HEK293 (cell line): ENCODE data around the gene TPSAB1.

Experiments used
- CTCF ChIA-PET: fragments of 350-600 bp; formaldehyde crosslinking; extraction: SDS; loops from one replicate; lab custom pipeline; 2021; ENCODE audit warnings: antibody characterized with exemption; lab: Yijun Ruan, JAX
- POLR2A ChIA-PET: fragments of 300-600 bp; formaldehyde crosslinking; extraction: SDS; loops from one replicate; lab custom pipeline; 2020; ENCODE audit warnings: antibody characterized with exemption, inconsistent platforms; lab: Yijun Ruan, JAX
- H3K27ac ChIP-seq: fragments of 200-500 bp; sonication (Bioruptor generic); 2 replicates; pipeline ENCODE4 v1.5.1; 2014; ENCODE audit warnings: low read depth, low read length, control low read depth, inconsistent platforms; ENCODE audit errors: extremely low read depth
- H3K36me3 ChIP-seq, 2 experiments: fragments of 200-500 bp in 1 of 2; sonication (Bioruptor generic) in 1 of 2; 1 replicate in 1 of 2; 2 replicates in 1 of 2; pipeline ENCODE4 v1.5.1; 2014 to 2017; ENCODE audit warnings: inconsistent platforms in 2 of 2, low read length in 2 of 2; ENCODE audit not compliant: control insufficient read depth in 2 of 2, insufficient read depth in 1 of 2
- H3K4me1 ChIP-seq: fragments of 200-500 bp; sonication (Bioruptor generic); 2 replicates; pipeline ENCODE4 v1.5.1; 2014; ENCODE audit warnings: mild to moderate bottlenecking, low read length, inconsistent platforms; ENCODE audit not compliant: control insufficient read depth, insufficient read depth
- H3K4me3 ChIP-seq: 2 replicates; pipeline ENCODE4 v1.5.1; 2011; ENCODE audit warnings: low read depth, mild to moderate bottlenecking, control low read depth, low read length, moderate library complexity
- H3K9me3 ChIP-seq: fragments of 200-500 bp; sonication (Bioruptor generic); 2 replicates; pipeline ENCODE4 v1.5.1; 2014; ENCODE audit warnings: low read depth, low read length, inconsistent platforms; ENCODE audit not compliant: control insufficient read depth, insufficient read depth
- EGR2 ChIP-seq: fragments of 450-650 bp; formaldehyde crosslinking; IDR thresholded peaks from 2 replicates; pipeline ENCODE4 v1.5.1; 2016; ENCODE audit warnings: low read depth, missing biosample characterization, missing genetic modification characterization
- GFI1B ChIP-seq: fragments of 450-650 bp; formaldehyde crosslinking; IDR thresholded peaks from 2 replicates; pipeline ENCODE4 v1.5.1; 2016; ENCODE audit warnings: missing biosample characterization, missing genetic modification characterization
- KLF9 ChIP-seq: fragments of 450-650 bp; formaldehyde crosslinking; IDR thresholded peaks from 2 replicates; pipeline ENCODE4 v1.5.1; 2016; ENCODE audit warnings: missing biosample characterization, missing genetic modification characterization, low read depth
- SP2 ChIP-seq: fragments of 450-650 bp; formaldehyde crosslinking; IDR thresholded peaks from 2 replicates; pipeline ENCODE4 v1.5.1; 2016; ENCODE audit warnings: missing biosample characterization, missing genetic modification characterization
- SP7 ChIP-seq: fragments of 450-650 bp; formaldehyde crosslinking; IDR thresholded peaks from 2 replicates; pipeline ENCODE4 v1.5.1; 2016; ENCODE audit warnings: missing biosample characterization, missing genetic modification characterization
- WT1 ChIP-seq: fragments of 450-650 bp; formaldehyde crosslinking; IDR thresholded peaks from 2 replicates; pipeline ENCODE4 v1.5.1; 2016; ENCODE audit warnings: missing biosample characterization, missing genetic modification characterization
- ZBTB7A ChIP-seq: fragments of 450-650 bp; formaldehyde crosslinking; IDR thresholded peaks from 2 replicates; pipeline ENCODE4 v1.5.1; 2016; ENCODE audit warnings: low read depth, missing biosample characterization, missing genetic modification characterization
- ZFP3 ChIP-seq: fragments of 450-650 bp; formaldehyde crosslinking; IDR thresholded peaks from 2 replicates; pipeline ENCODE4 v1.5.1; 2016; ENCODE audit warnings: low read depth, missing biosample characterization, missing genetic modification characterization
- ZIC2 ChIP-seq: fragments of 450-650 bp; formaldehyde crosslinking; IDR thresholded peaks from 2 replicates; pipeline ENCODE4 v1.5.1; 2016; ENCODE audit warnings: missing biosample characterization, missing genetic modification characterization
- ZNF155 ChIP-seq: fragments of 450-650 bp; formaldehyde crosslinking; IDR thresholded peaks from 2 replicates; pipeline ENCODE4 v1.5.1; 2016; ENCODE audit warnings: missing biosample characterization, missing genetic modification characterization
- ZNF169 ChIP-seq: fragments of 450-650 bp; formaldehyde crosslinking; IDR thresholded peaks from 2 replicates; pipeline ENCODE4 v1.5.1; 2016; ENCODE audit warnings: missing biosample characterization, missing genetic modification characterization
- ZNF2 ChIP-seq: fragments of 450-650 bp; formaldehyde crosslinking; IDR thresholded peaks from 2 replicates; pipeline ENCODE4 v1.5.1; 2016; ENCODE audit warnings: missing biosample characterization, missing genetic modification characterization
- ZNF214 ChIP-seq: fragments of 450-650 bp; formaldehyde crosslinking; IDR thresholded peaks from 2 replicates; pipeline ENCODE4 v1.5.1; 2017; ENCODE audit warnings: missing biosample characterization, mild to moderate bottlenecking, missing genetic modification characterization, borderline replicate concordance
- ZNF544 ChIP-seq: fragments of 450-650 bp; formaldehyde crosslinking; IDR thresholded peaks from 2 replicates; pipeline ENCODE4 v1.5.0; 2017; ENCODE audit warnings: missing biosample characterization, missing genetic modification characterization
- ZNF560 ChIP-seq: fragments of 450-650 bp; formaldehyde crosslinking; IDR thresholded peaks from 2 replicates; pipeline ENCODE4 v1.5.1; 2017; ENCODE audit warnings: missing biosample characterization, missing genetic modification characterization, borderline replicate concordance
- ZNF561 ChIP-seq: fragments of 450-650 bp; IDR thresholded peaks from 2 replicates; pipeline ENCODE4 v1.5.1; 2018; ENCODE audit warnings: missing biosample characterization, missing genetic modification characterization, borderline replicate concordance
- ZNF610 ChIP-seq: fragments of 450-650 bp; formaldehyde crosslinking; IDR thresholded peaks from 2 replicates; pipeline ENCODE4 v1.5.1; 2016; ENCODE audit warnings: missing biosample characterization, missing genetic modification characterization, borderline replicate concordance
- ZNF624 ChIP-seq: fragments of 450-650 bp; formaldehyde crosslinking; IDR thresholded peaks from 2 replicates; pipeline ENCODE4 v1.5.1; 2017; ENCODE audit warnings: missing biosample characterization, missing genetic modification characterization
- ZNF791 ChIP-seq: fragments of 450-650 bp; formaldehyde crosslinking; IDR thresholded peaks from 2 replicates; pipeline ENCODE4 v1.5.1; 2016; ENCODE audit warnings: missing biosample characterization, missing genetic modification characterization
- ZSCAN30 ChIP-seq: fragments of 450-650 bp; IDR thresholded peaks from 2 replicates; pipeline ENCODE4 v1.5.1; 2018; ENCODE audit warnings: missing biosample characterization, mild to moderate bottlenecking, missing genetic modification characterization, moderate library complexity
- TF ChIP-seq, protein P1 (sequence below): fragments of 450-650 bp; formaldehyde crosslinking; IDR thresholded peaks from 2 replicates; pipeline ENCODE4 v1.5.1; 2016; ENCODE audit warnings: missing biosample characterization, missing genetic modification characterization, borderline replicate concordance
- TF ChIP-seq, protein P2 (sequence below): fragments of 450-650 bp; formaldehyde crosslinking; IDR thresholded peaks from 2 replicates; pipeline ENCODE4 v1.5.1; 2016; ENCODE audit warnings: missing biosample characterization, missing genetic modification characterization
- TF ChIP-seq, protein P3 (sequence below): fragments of 450-650 bp; formaldehyde crosslinking; optimal IDR thresholded peaks from 2 replicates; pipeline ENCODE3; 2016; ENCODE audit warnings: missing biosample characterization, mild to moderate bottlenecking, missing genetic modification characterization
- TF ChIP-seq, protein P4 (sequence below): fragments of 450-650 bp; formaldehyde crosslinking; IDR thresholded peaks from 2 replicates; pipeline ENCODE4 v1.5.1; 2016; ENCODE audit warnings: missing biosample characterization, missing genetic modification characterization
- TF ChIP-seq, protein P5 (sequence below): fragments of 450-650 bp; formaldehyde crosslinking; IDR thresholded peaks from 2 replicates; pipeline ENCODE4 v1.5.1; 2016; ENCODE audit warnings: missing biosample characterization, missing genetic modification characterization

Gene TPSAB1

DNA sequence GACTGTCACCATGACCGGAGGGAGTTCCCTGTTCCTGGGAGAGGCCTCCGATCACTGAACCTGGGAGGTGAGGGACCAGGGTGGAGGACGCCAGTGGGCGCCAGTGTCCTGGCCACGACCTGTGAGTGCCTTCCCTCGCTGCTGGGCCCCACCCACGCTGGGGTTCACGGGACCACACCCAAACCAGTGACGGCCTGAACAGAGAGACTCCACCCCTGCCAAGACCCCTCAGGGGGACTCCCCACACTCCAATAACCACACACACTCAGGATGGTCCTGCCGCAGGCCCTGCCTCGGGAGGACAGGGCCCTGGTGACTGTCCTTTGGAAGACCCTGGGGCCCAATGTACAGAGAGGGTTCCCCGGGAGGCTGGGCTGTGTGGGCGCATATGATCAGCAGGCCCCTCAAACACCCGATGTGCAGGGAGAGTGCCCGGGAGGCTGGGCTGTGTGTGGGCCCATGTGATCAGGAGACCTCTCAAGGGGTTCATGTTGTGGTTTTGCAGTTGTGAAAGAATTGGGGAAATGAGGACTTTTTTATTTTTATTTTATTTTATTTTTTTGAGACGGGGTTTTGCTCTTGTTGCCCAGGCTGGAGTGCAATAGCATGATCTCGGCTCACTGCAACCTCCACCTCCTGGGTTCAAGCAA, 41.9 kb downstream of the TPSAB1 start (continued):
- TF ChIP-seq, protein P1, sequence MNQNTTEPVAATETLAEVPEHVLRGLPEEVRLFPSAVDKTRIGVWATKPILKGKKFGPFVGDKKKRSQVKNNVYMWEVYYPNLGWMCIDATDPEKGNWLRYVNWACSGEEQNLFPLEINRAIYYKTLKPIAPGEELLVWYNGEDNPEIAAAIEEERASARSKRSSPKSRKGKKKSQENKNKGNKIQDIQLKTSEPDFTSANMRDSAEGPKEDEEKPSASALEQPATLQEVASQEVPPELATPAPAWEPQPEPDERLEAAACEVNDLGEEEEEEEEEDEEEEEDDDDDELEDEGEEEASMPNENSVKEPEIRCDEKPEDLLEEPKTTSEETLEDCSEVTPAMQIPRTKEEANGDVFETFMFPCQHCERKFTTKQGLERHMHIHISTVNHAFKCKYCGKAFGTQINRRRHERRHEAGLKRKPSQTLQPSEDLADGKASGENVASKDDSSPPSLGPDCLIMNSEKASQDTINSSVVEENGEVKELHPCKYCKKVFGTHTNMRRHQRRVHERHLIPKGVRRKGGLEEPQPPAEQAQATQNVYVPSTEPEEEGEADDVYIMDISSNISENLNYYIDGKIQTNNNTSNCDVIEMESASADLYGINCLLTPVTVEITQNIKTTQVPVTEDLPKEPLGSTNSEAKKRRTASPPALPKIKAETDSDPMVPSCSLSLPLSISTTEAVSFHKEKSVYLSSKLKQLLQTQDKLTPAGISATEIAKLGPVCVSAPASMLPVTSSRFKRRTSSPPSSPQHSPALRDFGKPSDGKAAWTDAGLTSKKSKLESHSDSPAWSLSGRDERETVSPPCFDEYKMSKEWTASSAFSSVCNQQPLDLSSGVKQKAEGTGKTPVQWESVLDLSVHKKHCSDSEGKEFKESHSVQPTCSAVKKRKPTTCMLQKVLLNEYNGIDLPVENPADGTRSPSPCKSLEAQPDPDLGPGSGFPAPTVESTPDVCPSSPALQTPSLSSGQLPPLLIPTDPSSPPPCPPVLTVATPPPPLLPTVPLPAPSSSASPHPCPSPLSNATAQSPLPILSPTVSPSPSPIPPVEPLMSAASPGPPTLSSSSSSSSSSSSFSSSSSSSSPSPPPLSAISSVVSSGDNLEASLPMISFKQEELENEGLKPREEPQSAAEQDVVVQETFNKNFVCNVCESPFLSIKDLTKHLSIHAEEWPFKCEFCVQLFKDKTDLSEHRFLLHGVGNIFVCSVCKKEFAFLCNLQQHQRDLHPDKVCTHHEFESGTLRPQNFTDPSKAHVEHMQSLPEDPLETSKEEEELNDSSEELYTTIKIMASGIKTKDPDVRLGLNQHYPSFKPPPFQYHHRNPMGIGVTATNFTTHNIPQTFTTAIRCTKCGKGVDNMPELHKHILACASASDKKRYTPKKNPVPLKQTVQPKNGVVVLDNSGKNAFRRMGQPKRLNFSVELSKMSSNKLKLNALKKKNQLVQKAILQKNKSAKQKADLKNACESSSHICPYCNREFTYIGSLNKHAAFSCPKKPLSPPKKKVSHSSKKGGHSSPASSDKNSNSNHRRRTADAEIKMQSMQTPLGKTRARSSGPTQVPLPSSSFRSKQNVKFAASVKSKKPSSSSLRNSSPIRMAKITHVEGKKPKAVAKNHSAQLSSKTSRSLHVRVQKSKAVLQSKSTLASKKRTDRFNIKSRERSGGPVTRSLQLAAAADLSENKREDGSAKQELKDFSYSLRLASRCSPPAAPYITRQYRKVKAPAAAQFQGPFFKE (tag by site-specific recombination): no peak
- TF ChIP-seq ZNF561 (tag by site-specific recombination): no peak

DNA sequence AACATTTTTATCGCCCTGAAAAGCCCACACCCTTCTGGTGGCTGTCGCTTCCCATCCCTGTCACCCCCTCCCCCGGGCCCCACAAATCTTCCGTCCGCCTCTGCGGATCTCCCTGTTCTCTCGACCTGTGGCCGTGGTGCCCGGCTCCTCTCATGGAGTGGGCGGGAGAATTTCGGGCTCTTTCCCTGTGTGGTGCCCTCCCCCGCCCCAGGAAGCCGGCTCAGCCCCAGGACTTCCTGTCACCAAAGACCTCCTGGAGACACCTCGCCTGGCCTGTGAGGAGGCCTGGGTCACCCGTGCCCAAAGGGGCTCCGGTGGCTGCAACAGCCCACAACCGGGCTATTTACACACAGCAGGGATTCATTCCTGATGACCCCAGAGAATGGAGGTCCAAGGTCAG, 42.8 kb downstream of the TPSAB1 start:
- Histone ChIP-seq H3K4me3 (no peak overlapping the region), H3K9me3 (no peaks in the 10 kb centered on the region), H3K27ac (no peak overlapping the region), H3K4me1 (no peaks in the 10 kb centered on the region), H3K36me3 (no peaks in the 10 kb centered on the region)
- POLR2A ChIA-PET: no interaction called here
- CTCF ChIA-PET: no interaction called here
- TF ChIP-seq ZIC2 (tag by site-specific recombination) (peak; percentile 56; the same call in 1 of the 2 replicates), ZNF560 (tag by site-specific recombination) (no peak), WT1 (tag by site-specific recombination) (no peak), ZNF544 (tag by site-specific recombination) (no peak), ZNF169 (tag by site-specific recombination) (no peak), ZNF610 (tag by site-specific recombination) (no peak), ZNF155 (tag by site-specific recombination) (no peak), KLF9 (tag by site-specific recombination) (no peak), ZNF624 (tag by site-specific recombination) (no peak), SP2 (tag by site-specific recombination) (peak; percentile 32; the same call in 1 of the 2 replicates), EGR2 (tag by site-specific recombination) (peak; percentile 74), ZNF791 (no peak), ZNF2 (tag by site-specific recombination) (no peak), ZNF214 (tag by site-specific recombination) (no peak), ZSCAN30 (tag by site-specific recombination) (no peak), ZFP3 (tag by site-specific recombination) (no peak), ZBTB7A (tag by site-specific recombination) (no peak), SP7 (no peak), GFI1B (tag by site-specific recombination) (no peak)
- TF ChIP-seq, protein P2, sequence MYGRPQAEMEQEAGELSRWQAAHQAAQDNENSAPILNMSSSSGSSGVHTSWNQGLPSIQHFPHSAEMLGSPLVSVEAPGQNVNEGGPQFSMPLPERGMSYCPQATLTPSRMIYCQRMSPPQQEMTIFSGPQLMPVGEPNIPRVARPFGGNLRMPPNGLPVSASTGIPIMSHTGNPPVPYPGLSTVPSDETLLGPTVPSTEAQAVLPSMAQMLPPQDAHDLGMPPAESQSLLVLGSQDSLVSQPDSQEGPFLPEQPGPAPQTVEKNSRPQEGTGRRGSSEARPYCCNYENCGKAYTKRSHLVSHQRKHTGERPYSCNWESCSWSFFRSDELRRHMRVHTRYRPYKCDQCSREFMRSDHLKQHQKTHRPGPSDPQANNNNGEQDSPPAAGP (tag by site-specific recombination): no peak
- TF ChIP-seq, protein P3, sequence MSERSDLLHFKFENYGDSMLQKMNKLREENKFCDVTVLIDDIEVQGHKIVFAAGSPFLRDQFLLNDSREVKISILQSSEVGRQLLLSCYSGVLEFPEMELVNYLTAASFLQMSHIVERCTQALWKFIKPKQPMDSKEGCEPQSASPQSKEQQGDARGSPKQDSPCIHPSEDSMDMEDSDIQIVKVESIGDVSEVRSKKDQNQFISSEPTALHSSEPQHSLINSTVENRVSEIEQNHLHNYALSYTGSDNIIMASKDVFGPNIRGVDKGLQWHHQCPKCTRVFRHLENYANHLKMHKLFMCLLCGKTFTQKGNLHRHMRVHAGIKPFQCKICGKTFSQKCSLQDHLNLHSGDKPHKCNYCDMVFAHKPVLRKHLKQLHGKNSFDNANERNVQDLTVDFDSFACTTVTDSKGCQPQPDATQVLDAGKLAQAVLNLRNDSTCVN (tag by site-specific recombination): no peak
- TF ChIP-seq, protein P4, sequence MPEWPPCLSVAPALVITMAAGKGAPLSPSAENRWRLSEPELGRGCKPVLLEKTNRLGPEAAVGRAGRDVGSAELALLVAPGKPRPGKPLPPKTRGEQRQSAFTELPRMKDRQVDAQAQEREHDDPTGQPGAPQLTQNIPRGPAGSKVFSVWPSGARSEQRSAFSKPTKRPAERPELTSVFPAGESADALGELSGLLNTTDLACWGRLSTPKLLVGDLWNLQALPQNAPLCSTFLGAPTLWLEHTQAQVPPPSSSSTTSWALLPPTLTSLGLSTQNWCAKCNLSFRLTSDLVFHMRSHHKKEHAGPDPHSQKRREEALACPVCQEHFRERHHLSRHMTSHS (tag by site-specific recombination): no peak
- TF ChIP-seq, protein P5, sequence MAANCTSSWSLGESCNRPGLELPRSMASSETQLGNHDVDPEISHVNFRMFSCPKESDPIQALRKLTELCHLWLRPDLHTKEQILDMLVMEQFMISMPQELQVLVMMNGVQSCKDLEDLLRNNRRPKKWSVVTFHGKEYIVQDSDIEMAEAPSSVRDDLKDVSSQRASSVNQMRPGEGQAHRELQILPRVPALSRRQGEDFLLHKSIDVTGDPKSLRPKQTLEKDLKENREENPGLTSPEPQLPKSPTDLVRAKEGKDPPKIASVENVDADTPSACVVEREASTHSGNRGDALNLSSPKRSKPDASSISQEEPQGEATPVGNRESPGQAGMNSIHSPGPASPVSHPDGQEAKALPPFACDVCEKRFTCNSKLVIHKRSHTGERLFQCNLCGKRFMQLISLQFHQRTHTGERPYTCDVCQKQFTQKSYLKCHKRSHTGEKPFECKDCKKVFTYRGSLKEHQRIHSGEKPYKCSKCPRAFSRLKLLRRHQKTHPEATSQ (tag by site-specific recombination): no peak
